Suppressor macrophage treated with lipopolysaccharide for 1 hour (primary cell): ENCODE results near the gene TRMT112.

ENCODE experiments used
- DNase-seq, 3 donors: peaks; one replicate each; pipeline ENCODE4 v3.0.0-alpha.2; 2020 to 2022

Gene TRMT112

GRCh38 chr11:64349404-64349803 lies 32.0 kb upstream of the TRMT112 start:
- no peak for DNase-seq

GRCh38 chr11:64349025-64349387 lies 31.6 kb upstream of the TRMT112 start:
- no peak for DNase-seq

- no peak for DNase-seq
Measured at GRCh38 chr11:64348383-64349024, 31.1 kb upstream of the TRMT112 start.

GRCh38 chr11:64347193-64347867 lies 30.0 kb upstream of the TRMT112 start:
- no peak for DNase-seq

- DNase-seq: no peak
Measured at GRCh38 chr11:64344787-64345186, 27.4 kb upstream of the TRMT112 start.

DNA sequence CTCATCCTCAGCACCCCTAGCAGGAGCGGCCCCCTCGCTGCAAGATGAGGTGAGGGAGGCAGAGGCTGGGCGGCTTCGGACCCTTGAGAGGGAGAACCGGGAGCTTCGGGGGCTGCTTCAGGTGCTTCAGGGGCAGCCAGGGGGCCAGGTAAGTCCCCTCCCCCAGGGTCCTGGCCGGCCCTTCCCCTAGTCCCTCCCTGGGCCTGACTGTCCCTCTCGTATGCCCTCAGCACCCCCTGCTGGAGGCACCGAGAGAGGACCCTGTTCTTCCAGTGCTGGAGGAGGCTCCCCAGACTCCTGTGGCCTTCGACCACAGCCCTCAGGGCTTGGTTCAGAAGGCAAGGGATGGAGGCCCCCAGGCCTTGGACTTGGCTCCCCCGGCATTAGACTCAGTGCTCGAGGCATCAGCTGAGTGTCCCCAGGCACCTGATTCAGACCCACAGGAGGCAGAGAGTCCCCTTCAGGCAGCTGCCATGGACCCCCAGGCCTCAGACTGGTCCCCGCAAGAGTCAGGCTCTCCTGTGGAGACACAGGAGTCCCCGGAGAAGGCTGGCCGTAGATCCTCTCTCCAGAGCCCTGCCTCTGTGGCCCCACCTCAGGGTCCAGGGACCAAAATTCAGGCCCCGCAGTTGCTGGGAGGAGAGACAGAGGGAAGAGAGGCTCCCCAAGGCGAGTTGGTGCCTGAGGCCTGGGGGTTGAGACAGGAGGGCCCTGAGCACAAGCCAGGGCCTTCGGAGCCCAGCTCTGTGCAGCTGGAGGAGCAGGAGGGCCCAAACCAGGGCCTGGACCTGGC lies 26.6 kb upstream of the TRMT112 start:
- DNase-seq: peak; percentile 38 to 48 (median 38)

DNA sequence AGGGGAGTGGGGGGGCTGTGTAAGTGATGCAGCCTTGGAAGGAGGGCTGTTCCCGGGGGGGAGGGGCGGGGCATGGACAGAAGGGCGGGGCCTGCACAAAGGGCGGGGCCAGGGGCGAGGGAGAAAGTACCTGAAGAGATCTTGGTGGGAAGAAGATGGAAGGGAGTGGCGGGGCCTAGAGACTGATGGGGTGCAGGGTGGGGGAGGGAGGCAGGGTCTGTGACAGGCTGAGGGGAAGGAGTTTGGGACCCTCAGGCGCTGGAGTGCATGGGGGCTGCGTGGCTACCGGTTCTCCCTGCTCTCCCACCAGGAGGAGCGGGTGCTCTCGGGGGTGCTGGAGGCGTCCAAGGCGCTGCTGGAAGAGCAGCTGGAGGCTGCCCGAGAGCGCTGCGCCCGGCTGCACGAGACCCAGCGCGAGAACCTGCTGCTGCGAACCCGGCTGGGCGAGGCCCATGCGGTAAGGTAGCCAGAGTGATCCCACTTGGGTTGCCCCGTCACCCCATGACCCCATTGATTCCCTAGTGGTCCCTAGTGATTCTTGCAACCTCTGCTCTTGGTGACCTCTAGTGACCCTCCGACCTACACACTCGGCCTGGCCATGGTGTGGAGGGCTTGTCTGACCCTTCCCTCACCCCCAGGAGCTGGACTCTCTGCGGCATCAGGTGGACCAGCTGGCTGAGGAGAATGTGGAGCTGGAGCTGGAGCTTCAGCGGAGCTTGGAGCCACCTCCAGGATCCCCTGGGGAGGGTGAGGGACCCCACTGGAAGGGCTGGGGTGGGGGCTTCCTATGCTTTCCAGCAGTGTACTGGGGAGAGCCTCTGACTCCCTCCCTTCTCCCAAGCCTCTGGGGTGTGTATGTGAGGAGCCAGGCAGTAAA lies 25.7 kb upstream of the TRMT112 start:
- DNase-seq: no peak

DNA sequence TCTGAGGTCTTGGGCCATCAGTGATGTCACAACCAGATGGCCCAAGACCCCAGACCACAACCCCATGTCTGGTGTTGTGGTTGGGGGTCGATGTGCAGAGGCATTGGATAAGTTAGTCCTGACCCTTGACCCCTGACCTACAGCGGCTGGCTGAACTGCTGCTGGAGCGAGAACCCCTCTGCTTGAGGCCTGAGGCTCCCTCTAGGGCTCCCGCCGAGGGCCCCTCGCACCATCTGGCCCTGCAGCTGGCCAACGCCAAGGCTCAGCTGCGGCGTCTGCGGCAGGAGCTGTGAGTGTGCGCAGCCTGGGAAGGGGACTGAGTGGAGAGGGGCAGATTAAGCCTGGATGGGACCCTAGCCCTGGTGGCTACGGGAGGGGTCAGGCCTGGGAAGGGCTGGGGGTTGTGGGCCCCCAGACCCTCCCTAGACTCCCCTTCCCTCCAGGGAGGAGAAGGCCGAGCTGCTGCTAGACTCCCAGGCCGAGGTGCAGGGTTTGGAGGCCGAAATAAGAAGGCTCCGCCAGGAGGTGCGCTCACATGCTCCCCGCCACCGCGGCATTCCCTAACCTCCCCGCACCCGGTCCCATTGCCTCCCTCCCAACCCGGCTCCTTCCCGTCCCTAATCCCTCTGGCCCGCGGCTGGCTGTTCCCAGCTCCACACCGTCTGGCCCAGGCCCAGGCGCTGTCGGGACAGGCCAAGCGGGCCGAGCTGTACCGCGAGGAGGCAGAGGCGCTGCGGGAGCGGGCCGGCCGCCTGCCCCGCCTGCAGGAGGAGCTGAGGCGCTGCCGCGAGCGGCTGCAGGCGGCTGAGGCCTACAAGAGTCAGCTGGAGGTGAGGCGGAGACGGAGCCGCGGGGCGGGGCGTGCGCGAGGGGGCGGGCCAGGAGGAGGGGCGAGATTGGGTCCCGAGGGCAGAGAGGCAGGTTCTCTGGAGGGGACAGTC lies 24.8 kb upstream of the TRMT112 start:
- peak; percentile 90 to 95 (median 93) for DNase-seq

DNA sequence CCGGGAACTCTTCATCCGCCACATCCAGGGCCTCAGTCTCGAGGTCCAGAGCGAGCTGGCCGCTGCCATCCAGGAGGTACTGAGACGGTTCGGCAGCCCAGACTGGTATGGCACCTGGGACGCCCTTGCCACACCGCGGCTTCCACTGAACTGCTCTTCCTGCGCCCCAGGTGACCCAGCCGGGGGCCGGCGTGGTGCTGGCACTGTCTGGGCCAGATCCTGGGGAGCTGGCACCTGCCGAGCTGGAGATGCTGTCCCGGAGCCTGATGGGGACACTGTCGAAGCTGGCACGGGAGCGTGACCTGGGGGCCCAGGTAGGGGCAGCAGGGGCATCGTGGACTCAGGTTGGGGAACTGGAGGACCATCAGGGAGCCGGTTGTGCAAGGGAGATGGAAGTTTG lies 24.1 kb upstream of the TRMT112 start:
- DNase-seq: no peak

GRCh38 chr11:64340671-64341335 lies 23.4 kb upstream of the TRMT112 start:
- DNase-seq: peak; percentile 38 to 74 (median 55)

GRCh38 chr11:64339754-64340408 lies 22.5 kb upstream of the TRMT112 start, which contains the start of gene CCDC88B:
Gene CCDC88B, plus strand, starts transcription at chr11:64340204. Its CDS starts 63 bp downstream, at chr11:64340267.
- peak; percentile 76 to 87 (median 77) for DNase-seq

- DNase-seq: peak in 1 of 3 donors; percentile 22
Measured at GRCh38 chr11:64339286-64339685, 21.9 kb upstream of the TRMT112 start.

DNA sequence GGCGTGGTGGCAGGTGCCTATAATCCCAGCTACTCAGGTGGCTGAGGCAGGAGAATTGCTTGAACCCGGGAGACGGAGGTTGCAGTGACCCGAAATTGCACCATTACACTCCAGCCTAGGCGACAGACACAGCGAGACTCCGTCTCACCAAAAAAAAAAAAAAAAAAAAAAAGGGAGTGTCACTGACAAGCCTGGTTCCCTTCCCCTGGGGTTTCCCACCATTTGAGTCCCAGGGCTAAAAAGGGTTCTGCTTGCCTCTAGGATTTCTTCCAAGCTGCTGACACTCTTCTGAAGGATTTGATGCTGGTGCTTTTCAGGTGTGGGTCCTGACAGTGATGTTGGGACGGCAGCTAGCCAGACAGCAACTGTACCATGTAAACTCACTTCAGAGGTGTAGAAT lies 21.4 kb upstream of the TRMT112 start:
- peak; percentile 51 to 57 (median 52) for DNase-seq

DNA sequence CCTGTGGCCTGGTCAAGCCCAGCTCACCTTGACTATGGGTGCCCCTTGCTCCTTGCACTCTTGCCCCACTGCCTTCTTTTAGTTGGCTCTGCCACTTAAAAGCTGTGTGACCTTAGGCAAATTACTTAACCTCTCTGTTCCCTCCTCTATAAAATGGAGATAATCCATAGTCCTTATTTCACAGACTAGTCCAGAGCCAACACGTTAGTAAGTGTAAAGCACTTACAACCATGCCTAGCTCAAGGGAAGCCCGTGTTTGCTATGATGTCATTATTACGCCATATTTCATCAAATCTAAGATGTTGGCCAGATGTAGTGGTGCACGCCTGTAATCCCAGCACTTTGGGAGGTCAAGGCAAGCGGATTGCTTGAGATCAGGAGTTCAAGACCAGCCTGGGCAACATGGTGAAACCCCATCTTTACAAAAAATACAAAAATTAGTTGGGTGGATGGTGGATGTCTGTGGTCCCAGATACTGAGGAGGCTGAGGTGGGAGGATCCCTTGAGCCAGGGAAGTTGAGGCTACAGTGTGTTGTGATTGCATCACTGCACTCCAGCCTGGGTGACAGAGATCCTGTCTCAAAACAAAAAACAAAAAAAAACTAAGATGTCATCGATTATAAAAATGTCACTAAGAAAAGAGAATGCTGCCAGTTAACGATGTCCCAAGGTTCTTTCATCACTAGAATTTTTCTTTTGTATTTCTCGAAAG lies 20.3 kb upstream of the TRMT112 start:
- DNase-seq: peak in 1 of 3 donors; percentile 29

- peak; percentile 83 to 86 (median 84) for DNase-seq
Measured at GRCh38 chr11:64334764-64335735, 17.7 kb upstream of the TRMT112 start.

DNA sequence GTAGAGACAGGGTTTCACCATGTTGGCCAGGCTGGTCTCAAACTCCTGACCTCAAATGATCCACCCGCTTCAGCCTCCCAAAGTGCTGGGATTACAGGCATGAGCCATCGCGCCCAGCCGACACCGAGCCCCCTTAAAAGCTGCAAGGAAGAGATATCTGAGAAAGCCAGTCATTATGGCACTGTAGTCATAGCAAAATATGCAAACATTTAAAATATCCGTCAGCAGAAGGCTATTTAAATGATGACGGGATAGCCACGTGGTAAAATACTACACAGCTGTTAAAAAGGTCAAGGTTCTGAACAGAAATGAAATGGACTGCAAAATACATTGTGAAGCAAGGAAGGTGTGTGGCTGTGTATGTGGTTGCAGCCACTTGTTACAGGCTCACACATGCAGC lies 16.2 kb upstream of the TRMT112 start:
- DNase-seq: no peak

DNA sequence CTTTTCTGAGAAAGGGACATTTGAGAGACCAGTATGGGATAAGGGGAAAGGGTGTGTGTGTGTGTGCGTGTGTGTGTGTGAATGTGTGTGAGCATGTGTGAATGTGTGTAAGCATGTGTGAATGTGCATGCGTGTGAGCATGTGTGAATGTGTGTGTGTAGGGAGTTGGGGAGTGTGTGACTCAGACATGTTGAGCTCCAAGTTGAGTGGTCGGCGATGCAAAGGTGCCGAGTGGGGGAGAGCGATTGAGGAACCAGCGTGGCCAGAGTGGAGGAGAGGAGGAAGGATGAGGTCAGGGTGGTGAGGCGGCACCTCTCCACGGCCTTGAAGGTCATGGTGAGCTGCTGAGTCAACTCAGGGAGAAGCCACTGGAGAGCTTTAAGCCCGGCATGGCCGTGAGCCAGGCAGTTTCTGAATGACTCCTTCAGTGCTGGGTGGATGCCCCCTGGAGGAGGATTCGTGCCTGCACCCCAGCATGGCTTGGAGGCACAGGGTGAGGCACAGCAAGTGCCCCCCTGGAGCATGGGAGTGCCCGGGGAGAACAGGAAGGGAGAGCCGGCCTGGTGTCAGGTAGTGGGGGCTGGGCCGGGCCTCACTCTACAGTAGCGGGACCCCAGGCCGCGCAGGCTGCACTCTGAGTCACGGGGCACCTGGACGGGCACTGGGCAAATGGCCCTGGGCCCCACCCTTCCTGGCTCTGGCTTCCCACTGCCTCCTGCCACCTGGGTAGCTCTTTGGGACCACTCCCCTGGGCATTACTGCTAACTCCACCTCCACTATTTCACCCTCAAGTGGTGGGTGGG lies 14.4 kb upstream of the TRMT112 start:
- peak; percentile 94 to 96 (median 94) for DNase-seq

GRCh38 chr11:64330888-64331287 lies 13.5 kb upstream of the TRMT112 start:
- no peak for DNase-seq
